ENCODE measurements around the gene SELENON.

SELENON gene

DNA sequence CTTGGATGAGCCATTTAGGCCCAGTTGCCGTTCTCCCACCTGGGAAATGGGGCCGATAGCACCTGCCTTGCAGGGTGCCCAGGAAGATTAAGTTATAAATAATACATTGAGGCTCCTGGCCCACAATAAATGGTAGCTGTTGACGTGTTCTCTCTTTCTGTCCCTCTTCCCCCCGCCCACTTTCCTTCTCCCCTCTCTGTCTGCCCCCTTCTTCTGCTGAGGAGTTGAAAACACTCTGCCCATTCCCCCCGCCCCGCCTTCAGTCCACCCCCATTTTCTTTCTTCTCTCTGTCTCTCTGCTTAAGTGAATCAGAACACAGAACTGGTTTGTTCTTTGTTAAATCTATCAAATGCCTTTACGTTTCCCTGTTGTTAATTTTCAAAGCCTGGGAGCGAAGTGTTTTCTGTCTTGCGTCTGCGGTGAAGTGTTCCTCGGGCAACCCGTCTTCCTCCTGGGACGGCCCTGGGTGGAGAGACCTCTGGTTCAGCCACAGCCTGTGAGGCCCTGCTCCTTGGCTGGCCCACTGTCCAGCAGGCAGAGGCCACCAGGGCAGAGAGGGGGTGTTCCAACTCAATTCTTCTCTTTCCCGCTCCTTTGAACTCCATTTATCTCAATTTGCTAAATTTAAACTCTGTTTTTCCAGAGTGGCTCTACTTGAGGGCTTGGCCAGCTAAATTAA, 29.3 kb upstream of the SELENON start:
- DNase-seq: peak in 5 of 6 experiments; percentile 9 to 38 (median 23)

DNA sequence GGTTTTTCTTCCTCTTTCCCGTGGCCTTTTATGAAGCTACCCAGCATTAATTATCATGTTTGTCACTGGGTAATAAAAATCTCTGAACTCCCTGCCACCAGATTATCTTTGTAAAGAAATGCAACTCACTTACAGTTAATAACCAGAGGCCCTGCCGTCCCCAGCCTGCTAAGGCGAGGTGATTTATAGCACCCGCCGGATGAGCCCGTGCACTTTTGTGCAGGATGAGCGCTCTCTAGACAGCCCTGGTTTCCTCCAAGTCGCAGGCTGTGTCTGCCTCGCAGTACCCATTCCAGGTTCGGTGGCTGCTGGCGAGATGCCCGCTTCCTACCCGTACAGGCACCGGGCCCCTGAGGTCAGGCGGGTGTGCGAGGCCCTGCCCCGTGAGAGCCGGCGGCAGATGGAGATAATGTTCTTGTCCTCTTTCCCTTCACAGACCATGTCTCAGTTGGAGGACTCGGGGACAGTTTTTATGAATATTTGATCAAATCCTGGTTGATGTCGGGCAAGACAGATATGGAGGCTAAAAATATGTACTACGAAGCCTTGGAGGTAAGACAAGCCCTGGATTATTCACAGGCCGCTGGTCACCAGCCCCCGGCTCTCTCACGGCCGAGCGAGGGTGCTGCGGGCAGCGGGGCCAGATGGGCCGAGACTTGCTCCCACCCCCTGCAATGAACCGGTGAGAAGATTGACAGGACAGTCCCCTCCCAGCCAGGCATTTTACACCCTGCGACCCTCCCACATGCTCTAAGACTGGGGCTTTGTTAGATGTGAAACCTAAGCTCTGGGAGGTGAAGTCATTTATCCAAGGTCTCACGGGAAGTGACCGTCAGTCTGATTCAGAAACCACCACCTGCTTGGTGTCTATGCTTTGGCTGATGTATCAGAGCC, 28.5 kb upstream of the SELENON start:
- DNase-seq: peak; percentile 34 to 64 (median 56)

DNA sequence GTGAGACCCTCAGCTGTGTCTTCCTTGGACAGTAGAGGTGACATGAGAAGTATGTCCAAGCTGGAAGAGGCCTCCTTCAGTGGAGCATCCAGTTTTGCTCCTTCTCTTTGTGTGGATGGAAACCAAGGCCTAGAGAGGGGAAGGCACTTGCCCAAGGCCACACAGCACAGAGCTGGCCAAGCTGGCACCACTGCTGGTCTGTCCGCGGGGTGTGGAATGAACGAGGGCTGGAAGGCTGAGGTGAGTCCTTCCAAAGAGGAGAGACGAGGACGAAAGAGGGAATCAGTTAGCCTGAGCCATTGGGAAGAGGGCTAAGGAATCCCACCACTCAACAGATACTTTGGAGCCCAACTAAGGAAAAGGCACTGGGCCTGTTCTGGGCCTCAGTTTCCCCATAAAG, 27.8 kb upstream of the SELENON start:
- DNase-seq: no peak

DNA sequence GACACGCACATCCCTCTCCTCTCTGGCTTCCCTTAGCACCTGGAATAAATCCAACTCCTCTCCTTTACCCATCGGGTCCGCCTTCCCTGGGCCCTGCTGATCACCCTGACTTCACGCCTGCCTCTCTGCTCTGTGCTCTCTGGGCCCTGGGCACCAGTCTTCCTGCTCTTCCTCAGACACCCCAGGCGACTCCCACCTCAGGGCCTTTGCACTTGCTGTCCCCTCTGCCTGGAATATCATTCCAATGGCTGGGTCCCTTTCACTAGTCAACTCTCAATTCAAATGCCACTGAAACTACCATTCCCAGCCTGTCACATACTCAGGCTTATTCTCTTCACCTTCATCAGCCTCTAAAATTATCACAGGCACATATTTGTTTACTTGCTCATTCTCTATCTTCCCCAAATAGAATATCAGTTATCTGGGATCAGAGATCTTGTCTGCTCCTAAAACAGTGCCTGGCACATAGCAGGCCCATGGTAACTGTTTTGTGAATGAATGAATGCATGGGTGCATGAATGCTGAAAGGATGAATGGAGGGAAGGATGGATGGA, 27.2 kb upstream of the SELENON start:
- no peak for DNase-seq

DNA sequence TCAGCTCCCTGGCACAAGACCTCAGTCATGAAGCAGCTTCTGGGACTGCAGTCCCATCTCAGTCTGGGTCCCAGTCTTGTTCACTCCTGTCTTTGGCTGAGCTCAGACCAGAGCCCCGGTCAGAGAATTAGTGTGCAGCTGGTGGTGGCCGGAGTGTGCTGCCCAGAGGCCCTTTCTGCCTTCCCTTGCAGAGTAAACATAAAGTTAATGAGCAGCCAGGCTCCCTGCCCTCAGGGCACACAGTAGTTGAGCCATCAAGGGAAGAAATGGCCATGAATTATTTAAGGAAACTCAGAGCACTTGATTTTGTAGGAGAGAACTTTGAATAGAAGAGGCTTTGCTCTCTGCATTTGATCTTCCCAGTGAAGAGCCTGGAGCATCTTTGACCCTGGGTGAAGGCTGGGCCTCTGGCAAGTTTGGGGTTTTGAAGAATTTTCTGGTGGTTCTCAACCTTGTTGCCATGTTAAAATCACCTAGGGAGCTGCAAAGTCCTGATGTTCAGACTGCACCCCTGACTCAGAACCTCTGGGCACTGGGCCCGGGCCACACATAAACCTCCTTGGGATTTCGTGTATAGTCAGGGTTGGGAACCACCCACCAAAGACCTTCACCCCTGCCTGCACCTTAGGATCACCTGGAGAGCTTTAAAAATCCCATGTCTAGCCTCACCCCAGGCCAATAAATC, 26.4 kb upstream of the SELENON start:
- DNase-seq: no peak

DNA sequence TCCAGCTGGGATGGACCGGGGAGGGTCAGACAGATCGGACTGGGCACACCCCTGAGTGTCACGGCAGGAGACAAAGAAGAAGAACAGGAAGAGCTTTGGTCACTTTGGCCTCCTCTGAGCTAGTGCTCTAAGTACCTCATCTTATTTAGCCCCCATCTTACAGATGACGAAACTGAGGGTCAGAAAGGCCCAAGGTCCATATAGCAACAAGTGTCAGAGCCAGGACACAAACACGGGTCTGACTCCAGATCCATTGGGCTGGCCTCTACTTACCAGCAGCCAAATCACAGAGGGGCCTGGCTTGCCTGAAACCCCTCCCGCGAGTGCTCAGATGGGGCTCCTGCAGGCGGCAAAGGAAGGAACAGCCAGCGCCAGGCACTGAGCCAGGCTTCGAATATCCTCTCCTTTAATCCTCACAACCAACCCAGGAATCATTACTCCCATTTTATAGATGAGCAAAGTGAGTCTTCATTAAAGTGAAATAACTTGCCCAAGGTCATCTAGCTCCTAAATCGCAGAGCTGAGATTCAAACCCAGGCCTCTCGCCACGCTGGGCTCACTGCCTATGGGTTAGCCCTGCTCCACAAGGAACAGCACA, 25.7 kb upstream of the SELENON start:
- DNase-seq: no peak

DNA sequence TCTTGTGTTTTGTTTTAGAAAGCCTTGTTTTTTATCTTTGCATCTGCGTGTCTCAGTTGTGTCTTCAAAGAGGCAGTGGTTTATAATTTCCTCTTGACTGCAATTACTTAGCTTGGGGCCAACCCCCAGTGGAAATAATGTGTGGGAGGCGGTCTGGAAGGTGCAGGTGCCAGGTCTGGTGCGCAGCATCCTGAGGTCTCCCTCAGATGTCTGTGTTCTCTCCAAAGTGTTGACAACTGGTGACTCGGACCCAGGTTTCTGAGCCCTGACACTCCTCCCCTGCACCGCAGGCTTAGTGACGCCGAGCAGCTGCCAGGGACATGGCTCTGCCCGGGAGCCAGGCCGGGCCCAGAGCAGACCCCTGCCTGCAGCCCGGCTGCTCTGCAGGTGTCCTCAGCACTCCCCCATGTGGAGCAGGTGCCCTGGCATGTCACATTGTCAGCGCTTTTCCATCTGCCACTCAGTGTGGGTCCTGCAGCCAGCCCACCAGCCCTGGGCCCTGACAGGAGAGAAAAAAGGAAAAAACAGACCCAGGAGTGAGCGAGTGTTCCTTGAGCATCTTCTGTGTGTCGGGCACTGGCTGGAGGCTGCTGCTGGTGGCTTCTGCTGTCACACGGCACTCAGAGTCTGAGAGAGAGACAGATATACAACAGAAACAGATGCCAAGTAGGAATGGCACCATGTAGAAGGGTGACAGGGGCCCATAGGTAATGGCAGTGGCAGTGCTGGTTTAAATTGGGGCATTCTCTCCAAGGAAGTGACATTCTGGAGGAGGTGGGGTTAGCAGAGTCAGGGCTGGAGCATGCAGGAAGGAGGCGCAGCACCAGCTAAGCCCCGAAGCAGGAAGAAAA, 24.8 kb upstream of the SELENON start:
- DNase-seq: peak; percentile 72 to 97 (median 88)

DNA sequence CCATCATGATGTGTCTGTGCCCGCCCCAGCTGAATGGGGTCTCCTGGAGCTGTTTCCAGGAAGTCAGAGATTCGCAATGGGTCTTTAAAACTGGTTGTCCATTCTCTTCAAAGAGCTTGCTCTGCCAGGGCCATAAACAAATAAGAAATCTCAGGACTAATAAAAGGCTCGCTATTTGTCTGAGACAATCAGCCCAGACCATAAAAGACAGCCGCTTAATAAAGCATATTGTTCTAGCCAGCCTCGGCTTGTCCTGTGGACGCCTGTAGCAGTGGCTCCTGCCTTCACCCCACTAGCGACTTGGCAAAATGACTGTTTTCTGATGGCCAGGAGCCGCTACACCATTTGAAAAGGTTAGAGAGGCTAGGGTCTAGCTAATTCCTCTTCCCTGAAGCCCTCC, 20.6 kb upstream of the SELENON start:
- DNase-seq: no peak

DNA sequence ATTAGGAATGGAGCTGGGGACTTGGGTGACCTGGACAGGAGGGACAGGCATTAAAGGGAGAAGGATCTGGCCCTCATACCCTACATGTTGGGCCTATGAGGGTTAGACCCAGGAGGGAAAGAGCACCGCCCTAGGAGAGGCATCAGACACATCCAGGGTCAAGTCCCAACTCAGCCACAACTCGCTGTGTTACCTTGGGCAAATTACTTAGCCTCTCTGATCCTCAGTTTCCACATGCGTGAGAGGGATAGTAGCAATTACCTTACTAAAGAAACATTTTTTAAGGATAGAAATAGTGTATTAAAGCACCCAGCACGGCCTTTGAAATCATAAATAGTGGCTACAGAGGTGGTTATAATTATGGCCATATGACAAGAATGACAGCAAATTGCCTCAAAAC, 20.1 kb upstream of the SELENON start:
- no peak for DNase-seq

DNA sequence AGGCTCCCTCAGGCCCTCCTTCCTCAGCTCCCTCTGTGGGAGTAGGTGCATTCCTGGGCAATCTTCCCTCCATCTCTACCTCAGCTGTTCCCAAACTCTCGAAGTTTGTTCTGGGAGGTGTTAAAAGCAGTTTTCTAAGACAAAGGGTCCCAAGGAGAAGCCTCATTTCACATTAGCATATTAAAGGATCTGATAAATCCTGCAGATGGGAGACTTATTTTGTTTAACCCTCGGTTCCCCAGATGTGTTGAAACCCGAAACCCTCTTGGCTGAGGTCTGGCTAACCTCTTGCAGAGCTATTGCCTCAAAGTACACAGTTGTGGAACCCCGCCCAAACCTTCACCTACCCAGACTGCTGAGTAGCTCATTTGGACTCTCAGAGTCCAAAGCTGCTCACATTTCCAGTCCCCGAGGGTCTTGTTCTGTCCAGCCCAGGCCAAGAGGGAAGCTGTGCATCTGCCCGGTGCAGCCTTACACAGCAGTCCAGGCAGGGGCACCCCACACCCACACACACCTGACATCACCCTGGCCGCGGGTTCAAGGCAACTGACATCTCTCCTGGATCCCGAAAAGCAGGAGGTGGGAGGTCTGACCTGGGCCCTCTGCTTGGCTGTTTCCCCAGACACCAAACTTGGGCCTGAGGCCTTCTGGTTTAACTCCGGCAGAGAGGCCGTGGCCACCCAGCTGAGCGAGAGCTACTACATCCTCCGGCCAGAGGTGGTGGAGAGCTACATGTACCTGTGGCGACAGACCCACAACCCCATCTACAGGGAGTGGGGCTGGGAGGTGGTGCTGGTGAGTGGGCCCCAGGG, 19.5 kb upstream of the SELENON start:
- no peak for DNase-seq

DNA sequence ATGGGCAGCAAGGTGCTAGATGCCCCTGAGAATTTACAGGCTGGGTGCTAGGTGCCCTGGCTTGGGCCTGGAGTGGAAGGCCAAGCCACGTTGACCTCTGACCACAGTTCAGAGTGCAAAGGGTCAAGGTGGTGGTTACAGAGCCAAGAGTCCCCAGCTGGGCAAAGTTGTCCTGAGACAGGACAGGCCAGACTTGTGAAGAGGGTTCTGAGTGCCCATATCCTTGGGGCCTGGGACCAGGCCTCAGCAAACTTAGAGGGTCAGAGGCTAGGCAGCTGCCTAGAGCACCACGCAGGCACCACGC, 18.9 kb upstream of the SELENON start:
- DNase-seq: no peak

DNA sequence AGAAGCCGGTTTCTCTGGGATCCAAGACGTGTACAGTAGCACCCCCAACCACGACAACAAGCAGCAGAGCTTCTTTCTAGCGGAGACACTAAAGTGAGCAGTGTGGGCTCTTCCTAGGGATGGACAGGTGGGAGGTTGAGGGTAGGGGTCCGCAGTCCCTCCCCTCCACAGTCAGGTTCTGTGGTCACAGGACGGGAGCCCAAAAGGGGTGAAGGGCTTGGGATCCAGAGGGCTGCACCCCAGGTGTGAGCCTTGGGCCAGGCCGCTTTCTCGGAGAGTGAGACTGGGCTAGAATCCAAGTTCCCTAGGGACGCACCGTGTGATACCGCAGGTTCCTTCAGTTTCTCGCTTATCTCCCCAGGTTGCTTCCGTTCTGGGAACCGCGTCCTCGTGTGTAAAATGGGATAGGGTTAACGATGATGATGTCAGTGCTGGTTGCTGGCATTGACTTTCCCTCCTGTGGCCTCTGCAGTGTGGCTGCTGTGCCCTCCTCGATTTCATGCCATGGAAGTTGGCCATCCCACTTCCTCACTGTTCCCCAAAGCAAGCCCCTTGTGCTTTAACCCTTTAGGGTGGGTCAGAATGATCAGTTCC, 17.3 kb upstream of the SELENON start:
- no peak for DNase-seq

DNA sequence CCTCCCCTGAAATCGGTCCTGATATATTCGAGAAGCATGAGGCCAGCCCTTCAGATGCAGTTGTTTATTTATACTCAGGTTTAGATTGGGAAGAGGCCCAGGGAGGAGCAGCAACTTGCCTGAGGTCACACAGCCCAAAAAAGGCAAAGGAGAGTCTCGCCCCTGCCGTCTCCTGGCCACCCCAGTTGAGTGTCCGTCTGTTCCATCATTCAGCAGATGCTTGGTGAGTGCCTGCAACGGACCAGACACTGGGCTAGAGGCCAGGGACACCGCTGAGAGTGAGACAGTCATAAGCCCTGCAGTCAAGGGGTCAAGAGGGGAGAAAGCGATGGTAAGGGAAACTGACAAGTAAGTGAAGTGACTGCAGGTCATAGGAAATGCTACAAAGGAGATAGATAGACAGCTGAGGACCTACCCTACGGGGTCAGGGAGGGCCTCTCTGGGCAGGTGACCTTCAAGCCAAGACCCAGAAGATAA, 15.4 kb upstream of the SELENON start:
- DNase-seq: no peak

DNA sequence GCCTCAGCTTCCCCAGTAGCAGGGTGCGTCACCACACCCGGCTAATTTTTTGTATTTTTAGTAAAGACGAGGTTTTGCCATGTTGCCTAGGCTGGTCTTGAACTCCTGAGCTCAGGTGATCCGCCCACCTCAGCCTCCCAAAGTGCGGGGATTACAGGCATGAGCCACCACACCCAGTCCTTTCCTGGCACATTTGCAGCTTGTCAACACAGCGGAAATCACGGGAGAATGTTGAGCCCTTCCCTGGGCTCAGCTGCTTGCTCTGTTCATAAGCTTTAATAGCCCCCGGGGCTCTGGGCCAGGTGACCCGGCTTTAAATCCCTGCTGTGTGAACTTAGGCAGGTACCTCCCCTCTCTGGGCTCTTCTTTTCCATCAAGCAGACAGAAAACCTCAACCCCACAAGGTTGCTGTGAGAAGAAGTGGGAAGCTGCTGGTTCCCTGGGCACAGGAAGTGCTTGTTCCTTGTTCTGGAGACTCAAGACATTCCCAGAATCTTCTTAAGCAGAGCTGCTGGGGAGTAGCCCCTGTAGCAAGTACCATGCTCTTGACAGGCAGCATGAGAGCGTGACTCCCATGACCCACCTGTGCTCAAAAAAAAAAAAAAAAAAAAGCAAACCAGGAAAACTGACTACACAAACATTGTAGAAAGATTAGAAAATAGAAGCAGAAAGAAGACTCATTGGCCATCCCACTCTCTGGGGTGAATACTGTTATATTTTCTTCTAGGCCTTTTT, 14.5 kb upstream of the SELENON start:
- no peak for DNase-seq

DNA sequence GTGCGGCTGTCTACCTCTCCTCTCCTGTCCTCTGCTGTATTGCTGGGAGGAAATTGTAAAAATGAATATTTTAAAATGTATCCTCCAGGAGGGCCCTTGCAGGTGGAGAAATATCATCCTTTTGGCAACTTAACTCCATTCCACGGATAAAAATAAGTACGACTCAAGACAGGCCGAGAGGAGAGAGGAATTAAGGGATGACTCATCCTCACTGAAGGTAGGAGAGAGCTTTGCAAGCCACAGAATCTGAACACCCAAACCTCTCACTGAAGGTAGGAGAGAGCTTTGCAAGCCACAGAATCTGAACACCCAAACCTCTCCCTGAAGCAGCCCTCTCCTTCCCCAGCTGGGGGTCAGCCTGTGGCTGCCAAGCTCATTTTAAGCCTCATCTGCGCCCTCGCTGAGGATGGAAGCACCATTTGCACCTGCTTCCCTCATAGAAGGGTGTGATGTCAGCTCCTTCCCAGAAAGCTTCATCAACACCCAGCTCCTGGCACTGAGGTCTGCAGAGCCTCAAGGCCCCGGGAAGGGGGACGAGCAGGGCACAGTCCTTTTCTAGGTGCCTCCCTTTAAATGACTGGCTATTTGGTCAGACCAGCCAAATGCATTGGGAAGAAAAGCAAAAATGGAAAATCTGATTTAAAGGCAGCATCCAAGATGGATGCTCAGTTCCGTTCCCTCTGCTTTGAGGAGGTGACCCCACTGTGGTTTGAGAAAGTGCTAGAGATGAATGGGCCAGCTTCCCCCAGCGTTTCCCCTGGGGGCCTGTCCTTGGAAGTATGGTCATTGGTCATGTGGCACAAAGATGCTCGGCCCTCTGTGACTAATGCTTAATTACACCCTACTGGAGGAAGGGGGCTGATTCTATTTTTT, 12.9 kb upstream of the SELENON start:
- no peak for DNase-seq

DNA sequence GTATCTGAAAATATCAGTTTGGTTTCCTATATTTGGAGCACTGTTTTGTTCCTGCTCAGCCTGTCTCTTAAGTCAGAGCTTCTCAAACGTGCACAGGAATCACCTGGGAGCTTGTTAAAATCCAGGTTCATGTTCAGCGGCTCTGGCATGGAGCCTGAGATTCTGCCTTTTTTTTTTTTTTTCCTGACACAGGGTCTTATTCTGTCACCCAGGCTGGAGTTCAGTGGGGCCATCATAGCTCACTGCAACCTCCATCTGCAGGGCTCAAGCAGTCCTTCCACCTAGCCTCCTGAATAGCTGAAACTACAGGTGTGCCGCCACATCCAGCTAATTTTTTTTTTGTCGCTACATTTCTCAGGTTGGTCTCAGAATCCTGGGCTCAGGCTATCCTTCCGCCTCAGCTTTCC, 12.2 kb upstream of the SELENON start:
- no peak for DNase-seq

DNA sequence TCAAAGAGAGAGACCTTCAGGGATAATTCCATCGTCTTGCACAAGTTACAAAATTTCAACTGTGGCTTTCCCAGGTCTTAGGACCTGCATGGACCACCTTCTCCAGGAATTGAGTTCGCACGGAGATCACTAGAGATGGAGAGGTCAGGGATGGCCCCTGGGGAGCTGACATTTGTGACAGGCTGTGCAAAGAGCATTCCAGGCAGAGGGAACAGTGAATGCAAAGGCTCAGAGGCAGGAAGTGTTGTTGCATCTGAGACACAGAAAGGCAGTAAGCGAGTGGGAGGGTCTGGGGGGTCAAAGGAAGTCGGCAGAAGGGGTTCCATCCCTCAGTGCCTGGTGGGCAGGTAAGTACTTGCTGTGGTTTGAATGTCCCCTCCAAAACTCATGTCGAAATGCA, 9.5 kb upstream of the SELENON start:
- DNase-seq: no peak

DNA sequence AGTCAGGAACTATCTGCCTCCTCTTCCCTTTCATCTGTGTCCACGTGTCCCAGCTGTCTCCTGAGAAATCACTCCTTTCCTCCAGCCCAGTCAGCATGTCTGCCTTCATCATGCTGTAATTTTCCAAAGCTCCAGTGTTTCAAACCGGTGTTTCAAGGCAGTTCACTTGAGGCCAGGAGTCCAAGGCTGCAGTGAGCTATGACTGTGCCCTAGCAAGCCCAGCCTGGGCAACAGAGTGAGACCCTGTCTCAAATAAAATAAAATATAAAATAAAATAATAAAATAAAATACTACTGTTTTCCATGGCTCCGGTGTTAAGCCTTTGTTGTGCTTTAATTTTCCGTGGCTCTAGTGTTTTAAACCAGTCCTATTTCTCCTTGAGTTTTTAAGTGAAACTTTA, 7.9 kb upstream of the SELENON start:
- DNase-seq: no peak

DNA sequence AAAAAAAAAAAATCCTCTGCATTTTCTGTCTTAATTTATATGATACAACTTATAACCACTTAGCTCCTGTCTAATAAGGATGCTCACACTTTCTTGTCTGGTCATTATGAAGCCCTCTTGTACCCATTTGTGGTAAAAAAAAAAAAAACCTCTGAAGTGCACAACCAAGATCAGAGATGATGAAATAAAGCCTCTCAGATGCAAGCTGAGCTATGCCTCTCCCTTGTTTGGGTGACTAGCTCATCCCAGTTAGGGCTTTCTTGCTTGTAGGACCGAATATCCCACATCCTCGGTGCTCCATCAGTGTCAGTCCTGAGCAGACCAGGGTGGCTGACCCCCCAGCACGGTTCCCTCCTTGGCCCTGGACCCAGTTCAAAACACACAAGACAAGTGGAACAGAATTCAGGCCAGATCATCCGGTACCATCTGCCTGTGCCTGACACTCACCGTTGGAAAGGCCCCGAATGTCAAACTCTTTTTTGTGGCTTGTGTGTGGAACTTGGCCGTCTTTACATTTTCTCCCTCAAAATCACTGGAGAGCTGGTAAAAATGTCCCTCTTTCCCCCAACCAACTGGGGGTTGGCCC, 6.3 kb upstream of the SELENON start:
- DNase-seq: no peak

Measured in stimulated activated naive CD4-positive, alpha-beta T cell (primary cell).